Measurements from ENCODE around the gene RPP21.
"Not testable (repeated sequence)": the region's sequence is repeated elsewhere in the genome, so short reads cannot be mapped to it uniquely, and the experiment has no call there.

RPP21 gene

DNA sequence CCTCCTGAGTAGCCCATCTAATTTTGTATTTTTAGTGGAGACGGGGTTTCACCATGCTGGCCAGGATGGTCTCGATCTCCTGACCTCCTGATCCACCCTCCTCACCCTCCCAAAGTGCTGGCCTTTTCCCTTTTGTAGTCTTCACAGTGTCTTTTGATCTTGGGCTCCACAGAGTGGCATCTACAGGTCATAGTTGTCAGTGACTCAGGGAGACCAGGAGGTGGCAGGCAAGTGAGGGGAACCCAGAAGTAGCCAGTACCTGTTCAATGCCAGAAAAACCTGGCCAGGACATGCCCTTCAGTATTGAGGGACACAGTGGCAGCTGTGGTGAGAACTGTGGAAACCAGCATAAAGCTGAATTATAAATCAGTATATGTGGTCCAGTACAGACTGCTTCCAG lies 19.6 kb downstream of the RPP21 start:
- Histone ChIP-seq H3K4me3 (ENCODE audit: low read depth in 1 of 5, low read length in 5 of 5) (no peak overlapping the region), H3K36me3 (ENCODE audit: control insufficient read depth in 5 of 5, insufficient read depth in 5 of 5, low read length in 5 of 5) (no peaks in the 10 kb centered on the region), H3K9me3 (ENCODE audit: control insufficient read depth in 5 of 5, low read length in 5 of 5) (peaks cover 0 to 4% (median 3%) of the 10 kb centered on the region in 5 donors), H3K27ac (ENCODE audit: low read depth, low read length) (no peak overlapping the region), H3K4me1 (ENCODE audit: control insufficient read depth in 5 of 5, insufficient read depth in 5 of 5, low read length in 5 of 5) (no peaks in the 10 kb centered on the region), H3K9ac (ENCODE audit: low read length in 5 of 5) (no peak overlapping the region), H3K27me3 (ENCODE audit: control insufficient read depth in 5 of 5, insufficient read depth in 4 of 5, low read length in 5 of 5) (peaks cover 16 to 30% (median 26%) of the 10 kb centered on the region in 5 donors)

- H3K9ac ChIP-seq (ENCODE audit: low read length in 5 of 5); H3K27ac ChIP-seq (ENCODE audit: low read depth, low read length); H3K4me1 ChIP-seq (ENCODE audit: control insufficient read depth in 5 of 5, insufficient read depth in 5 of 5, low read length in 5 of 5); H3K4me3 ChIP-seq (ENCODE audit: low read depth in 1 of 5, low read length in 5 of 5); H3K36me3 ChIP-seq (ENCODE audit: control insufficient read depth in 5 of 5, insufficient read depth in 5 of 5, low read length in 5 of 5); H3K9me3 ChIP-seq (ENCODE audit: control insufficient read depth in 5 of 5, low read length in 5 of 5): not testable (repeated sequence)
- H3K27me3 ChIP-seq (ENCODE audit: control insufficient read depth in 5 of 5, insufficient read depth in 4 of 5, low read length in 5 of 5) = peaks cover 0 to 18% (median 11%) of the 10 kb centered on the region in 5 donors
Measured at GRCh38 chr6:30369280-30369679, 24.3 kb downstream of the RPP21 start.

DNA sequence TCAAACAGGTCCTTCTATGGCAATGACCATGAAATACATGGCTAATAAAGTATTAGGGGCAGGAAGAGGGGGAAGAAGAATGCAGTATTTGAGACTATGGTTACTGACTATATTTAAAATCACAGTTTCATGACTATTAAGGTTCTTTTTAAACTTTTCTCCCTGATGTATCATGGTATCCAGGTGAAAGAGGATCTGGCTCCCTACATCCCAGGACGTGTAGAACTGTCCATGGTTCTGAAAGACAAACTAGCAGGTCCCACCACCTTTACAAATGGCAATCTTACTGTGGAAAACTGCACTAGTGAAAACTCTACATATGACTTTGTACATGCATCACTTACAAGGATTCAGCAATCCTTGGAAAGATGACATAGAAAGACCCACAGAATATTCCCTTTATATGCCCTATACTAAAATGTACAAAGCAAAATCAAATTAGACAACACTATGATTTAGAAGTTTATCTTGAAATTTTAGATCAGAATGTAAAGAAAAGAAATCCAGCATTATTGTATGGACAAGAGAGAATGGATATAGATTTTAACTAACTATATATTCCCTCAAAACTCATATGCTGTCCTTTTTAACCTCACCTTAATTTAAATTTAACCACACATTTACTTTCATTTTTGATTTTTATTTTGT lies 33.5 kb downstream of the RPP21 start:
- Histone ChIP-seq H3K4me3 (ENCODE audit: low read depth in 1 of 5, low read length in 5 of 5) (no peak overlapping the region), H3K36me3 (ENCODE audit: control insufficient read depth in 5 of 5, insufficient read depth in 5 of 5, low read length in 5 of 5) (no peaks in the 10 kb centered on the region), H3K9ac (ENCODE audit: low read length in 5 of 5) (no peak overlapping the region), H3K9me3 (ENCODE audit: control insufficient read depth in 5 of 5, low read length in 5 of 5) (no peaks in the 10 kb centered on the region), H3K27ac (ENCODE audit: low read depth, low read length) (no peak overlapping the region), H3K4me1 (ENCODE audit: control insufficient read depth in 5 of 5, insufficient read depth in 5 of 5, low read length in 5 of 5) (no peaks in the 10 kb centered on the region), H3K27me3 (ENCODE audit: control insufficient read depth in 5 of 5, insufficient read depth in 4 of 5, low read length in 5 of 5) (peaks cover 0 to 6% (median 0%) of the 10 kb centered on the region in 5 donors)

DNA sequence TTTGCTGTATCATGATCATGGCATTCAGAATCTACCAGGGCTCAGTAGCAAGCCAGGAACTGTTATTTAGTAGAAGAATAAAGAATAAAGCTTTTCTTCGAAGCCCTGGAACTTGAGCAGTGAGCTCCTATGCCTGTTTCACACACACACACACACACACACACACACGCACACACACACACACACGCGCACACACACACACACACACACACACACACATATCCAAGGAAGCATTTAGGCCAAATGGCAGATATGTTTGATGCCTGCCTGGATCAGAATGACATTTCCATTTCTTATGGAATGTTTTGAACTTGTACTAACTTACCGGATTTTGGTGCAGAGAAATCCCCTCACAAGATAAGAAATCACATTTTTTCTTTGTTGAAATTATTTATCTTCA lies 35.5 kb downstream of the RPP21 start:
- Histone ChIP-seq H3K27ac (ENCODE audit: low read depth, low read length) (no peak overlapping the region), H3K9me3 (ENCODE audit: control insufficient read depth in 5 of 5, low read length in 5 of 5) (no peaks in the 10 kb centered on the region), H3K4me1 (ENCODE audit: control insufficient read depth in 5 of 5, insufficient read depth in 5 of 5, low read length in 5 of 5) (no peaks in the 10 kb centered on the region), H3K27me3 (ENCODE audit: control insufficient read depth in 5 of 5, insufficient read depth in 4 of 5, low read length in 5 of 5) (peaks cover 0 to 7% (median 3%) of the 10 kb centered on the region in 5 donors), H3K4me3 (ENCODE audit: low read depth in 1 of 5, low read length in 5 of 5) (no peak overlapping the region), H3K9ac (ENCODE audit: low read length in 5 of 5) (no peak overlapping the region), H3K36me3 (ENCODE audit: control insufficient read depth in 5 of 5, insufficient read depth in 5 of 5, low read length in 5 of 5) (no peaks in the 10 kb centered on the region)

DNA sequence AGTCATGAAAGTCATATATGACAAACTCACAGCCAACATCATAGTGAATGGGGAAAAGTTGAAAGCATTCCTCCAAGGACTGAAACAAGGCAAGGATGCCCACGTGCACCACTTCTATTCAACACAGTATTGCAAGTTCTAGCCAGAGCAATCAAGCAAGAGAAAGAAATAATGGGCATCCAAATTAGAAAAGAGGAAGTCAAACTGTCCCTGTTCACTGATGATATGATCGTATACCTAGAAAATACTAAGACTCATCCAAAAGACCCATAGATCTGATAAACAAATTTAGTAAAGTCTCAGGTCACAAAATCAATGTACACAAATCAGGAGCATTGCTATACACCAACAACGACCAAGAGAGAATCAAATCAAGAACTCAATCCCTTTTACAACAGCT lies 41.2 kb downstream of the RPP21 start:
- Histone ChIP-seq H3K27ac (ENCODE audit: low read depth, low read length) (no peak overlapping the region), H3K36me3 (ENCODE audit: control insufficient read depth in 5 of 5, insufficient read depth in 5 of 5, low read length in 5 of 5) (no peaks in the 10 kb centered on the region), H3K4me1 (ENCODE audit: control insufficient read depth in 5 of 5, insufficient read depth in 5 of 5, low read length in 5 of 5) (no peaks in the 10 kb centered on the region), H3K9me3 (ENCODE audit: control insufficient read depth in 5 of 5, low read length in 5 of 5) (no peaks in the 10 kb centered on the region), H3K27me3 (ENCODE audit: control insufficient read depth in 5 of 5, insufficient read depth in 4 of 5, low read length in 5 of 5) (peaks cover 3 to 20% (median 6%) of the 10 kb centered on the region in 5 donors), H3K9ac (ENCODE audit: low read length in 5 of 5) (no peak overlapping the region), H3K4me3 (ENCODE audit: low read depth in 1 of 5, low read length in 5 of 5) (no peak overlapping the region)

GRCh38 chr6:30391240-30391639 lies 46.3 kb downstream of the RPP21 start:
- peaks cover 12 to 39% (median 17%) of the 10 kb centered on the region in 5 donors for H3K27me3 ChIP-seq (ENCODE audit: control insufficient read depth in 5 of 5, insufficient read depth in 4 of 5, low read length in 5 of 5)
- H3K4me3 ChIP-seq (ENCODE audit: low read depth in 1 of 5, low read length in 5 of 5) = no peak overlapping the region
- H3K9ac ChIP-seq (ENCODE audit: low read length in 5 of 5) = no peak overlapping the region
- no peaks in the 10 kb centered on the region for H3K36me3 ChIP-seq (ENCODE audit: control insufficient read depth in 5 of 5, insufficient read depth in 5 of 5, low read length in 5 of 5)
- H3K27ac ChIP-seq (ENCODE audit: low read depth, low read length) = no peak overlapping the region
- no peaks in the 10 kb centered on the region for H3K4me1 ChIP-seq (ENCODE audit: control insufficient read depth in 5 of 5, insufficient read depth in 5 of 5, low read length in 5 of 5)
- H3K9me3 ChIP-seq (ENCODE audit: control insufficient read depth in 5 of 5, low read length in 5 of 5) = no peaks in the 10 kb centered on the region

DNA sequence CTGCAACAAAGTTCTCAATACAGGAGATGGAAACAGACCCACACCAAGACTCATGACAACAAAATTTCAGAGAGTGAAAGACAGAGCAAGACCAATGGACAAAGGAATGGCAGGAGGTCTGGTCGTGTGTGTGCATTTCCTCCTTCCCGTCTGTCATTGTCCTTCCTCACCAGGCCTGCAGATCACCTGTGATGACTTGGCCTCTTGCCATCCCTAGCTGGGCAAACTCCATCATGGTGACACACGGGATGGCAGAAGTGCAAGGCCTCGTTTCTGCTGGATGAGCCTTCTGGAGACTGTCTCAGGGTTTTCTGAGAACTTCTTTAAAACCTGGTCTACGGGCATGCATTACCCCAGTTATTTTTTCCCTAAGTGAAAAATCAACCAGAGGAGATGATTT lies 49.2 kb downstream of the RPP21 start:
- no peak overlapping the region for H3K27ac ChIP-seq (ENCODE audit: low read depth, low read length)
- H3K27me3 ChIP-seq (ENCODE audit: control insufficient read depth in 5 of 5, insufficient read depth in 4 of 5, low read length in 5 of 5) = peaks cover 12 to 42% (median 20%) of the 10 kb centered on the region in 5 donors
- H3K9me3 ChIP-seq (ENCODE audit: control insufficient read depth in 5 of 5, low read length in 5 of 5) = no peaks in the 10 kb centered on the region
- no peaks in the 10 kb centered on the region for H3K36me3 ChIP-seq (ENCODE audit: control insufficient read depth in 5 of 5, insufficient read depth in 5 of 5, low read length in 5 of 5)
- no peak overlapping the region for H3K4me3 ChIP-seq (ENCODE audit: low read depth in 1 of 5, low read length in 5 of 5)
- H3K9ac ChIP-seq (ENCODE audit: low read length in 5 of 5) = no peak overlapping the region
- peaks cover 0 to 3% (median 0%) of the 10 kb centered on the region in 5 donors for H3K4me1 ChIP-seq (ENCODE audit: control insufficient read depth in 5 of 5, insufficient read depth in 5 of 5, low read length in 5 of 5)
